HG03097 (cell line): ENCODE data around the gene HSD11B2.

ENCODE experiments used
- ATAC-seq: cut with Tn5 transposase; IDR thresholded peaks from one replicate; pipeline ENCODE4 v1.9.1; 2021; ENCODE audit not compliant: unreplicated experiment, low FRiP score

The HSD11B2 gene

GRCh38 chr16:67396159-67397035, 34.5 kb upstream of the HSD11B2 start:
- no peak for ATAC-seq

DNA sequence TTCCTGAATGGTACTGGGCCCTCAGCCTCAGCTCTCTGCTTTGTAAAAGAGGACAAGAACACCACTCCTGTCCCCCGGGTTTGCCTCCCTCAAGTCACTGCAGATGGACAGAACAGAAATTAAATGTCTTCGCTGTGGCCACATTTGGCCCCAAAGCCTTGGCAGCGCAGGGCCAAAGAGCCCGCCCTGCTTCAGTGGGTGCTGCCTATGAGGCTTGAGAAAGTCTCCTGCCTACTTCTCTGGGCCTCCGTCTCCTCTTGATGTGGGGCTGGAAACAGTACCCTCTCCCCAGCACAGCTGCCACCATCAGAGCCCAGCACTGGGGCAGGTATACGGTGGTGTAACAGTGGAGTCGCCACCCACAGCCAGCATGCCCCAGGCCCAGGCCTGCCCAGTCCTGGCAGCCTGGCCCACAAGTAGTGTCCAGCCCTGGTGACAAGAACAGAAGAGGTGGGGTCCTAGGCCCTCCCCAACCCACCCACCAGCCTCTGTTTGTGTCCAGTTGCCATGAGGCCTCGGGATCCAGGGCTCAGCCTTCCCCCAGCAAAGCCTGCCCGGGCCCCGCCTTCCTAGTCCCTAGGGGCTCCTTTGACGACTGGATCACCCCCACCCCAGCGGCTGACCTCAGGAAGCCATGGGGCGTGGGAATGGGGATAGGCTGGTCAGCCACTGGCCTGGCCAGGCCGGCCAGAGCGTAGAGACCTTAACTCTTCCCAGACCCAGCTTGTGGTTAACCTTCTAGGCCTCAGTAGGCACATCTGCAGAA, 33.7 kb upstream of the HSD11B2 start:
- no peak for ATAC-seq

- ATAC-seq: no peak
Measured at GRCh38 chr16:67397812-67398545, 32.9 kb upstream of the HSD11B2 start.

DNA sequence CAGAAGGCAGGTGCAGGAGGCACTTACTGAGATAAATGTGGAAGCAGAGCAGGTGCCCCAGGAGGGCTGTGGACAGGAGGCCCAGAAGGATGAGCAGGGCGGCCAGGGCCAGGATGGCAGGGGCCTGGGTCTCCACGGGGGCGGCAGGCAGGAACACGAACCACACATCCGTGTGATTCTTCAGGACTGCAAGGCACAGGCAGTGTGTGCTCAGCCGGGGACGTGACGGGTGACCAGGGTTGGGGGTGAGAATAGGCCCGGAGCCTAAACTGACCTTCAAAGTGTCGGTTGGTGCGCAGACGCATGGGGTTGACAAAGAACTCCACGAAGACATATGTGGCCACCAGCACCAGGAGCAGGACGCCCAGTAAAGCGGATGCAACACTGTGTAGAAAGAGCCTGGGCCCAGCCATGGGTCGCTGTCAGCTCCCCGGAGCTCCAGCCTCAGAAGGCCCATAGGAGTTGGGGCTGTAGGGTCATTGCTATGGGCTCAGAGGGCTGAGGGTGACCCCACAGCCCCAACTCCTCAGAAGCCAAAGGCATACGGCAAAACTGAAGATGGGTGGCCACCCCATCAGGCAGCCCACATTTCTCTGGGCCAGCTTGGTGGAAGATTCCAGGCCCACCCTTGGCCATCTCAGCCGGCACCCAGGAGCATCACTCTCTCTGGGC, 32.2 kb upstream of the HSD11B2 start:
- ATAC-seq: no peak

GRCh38 chr16:67399218-67399733, 31.6 kb upstream of the HSD11B2 start:
- no peak for ATAC-seq

GRCh38 chr16:67399749-67400704, 30.9 kb upstream of the HSD11B2 start:
- no peak for ATAC-seq

- ATAC-seq: no peak
Measured at GRCh38 chr16:67400901-67401300, 30.0 kb upstream of the HSD11B2 start.

DNA sequence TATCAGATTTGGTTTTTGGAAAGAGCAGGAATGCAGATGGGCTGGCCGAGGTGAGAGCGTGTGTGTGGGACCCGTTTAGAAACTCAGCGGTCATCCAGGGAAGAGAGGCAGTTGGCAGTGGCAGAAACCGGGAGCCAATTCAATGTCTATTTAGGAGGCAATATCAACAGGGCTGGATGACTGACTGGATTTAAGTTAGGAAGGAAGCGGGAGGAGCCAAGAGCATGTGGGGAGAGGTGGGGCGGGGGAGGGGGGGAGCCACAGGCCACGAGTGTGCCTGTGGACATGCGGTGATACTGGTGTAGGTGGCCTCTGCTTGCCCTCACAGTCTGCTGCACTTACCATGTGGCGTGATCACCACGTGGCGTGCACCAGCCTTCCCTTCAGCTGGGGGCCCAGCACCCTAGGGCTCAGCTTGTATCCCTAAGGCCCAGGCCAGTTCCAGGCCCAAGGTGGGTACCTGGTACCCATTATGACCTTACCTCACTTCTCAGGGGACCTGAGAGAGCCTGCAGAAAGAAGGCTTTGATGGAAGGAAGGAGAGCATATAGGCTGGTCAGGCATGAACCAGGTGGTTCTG, 26.9 kb upstream of the HSD11B2 start:
- ATAC-seq: no peak

GRCh38 chr16:67404740-67405226, 26.1 kb upstream of the HSD11B2 start:
- no peak for ATAC-seq

DNA sequence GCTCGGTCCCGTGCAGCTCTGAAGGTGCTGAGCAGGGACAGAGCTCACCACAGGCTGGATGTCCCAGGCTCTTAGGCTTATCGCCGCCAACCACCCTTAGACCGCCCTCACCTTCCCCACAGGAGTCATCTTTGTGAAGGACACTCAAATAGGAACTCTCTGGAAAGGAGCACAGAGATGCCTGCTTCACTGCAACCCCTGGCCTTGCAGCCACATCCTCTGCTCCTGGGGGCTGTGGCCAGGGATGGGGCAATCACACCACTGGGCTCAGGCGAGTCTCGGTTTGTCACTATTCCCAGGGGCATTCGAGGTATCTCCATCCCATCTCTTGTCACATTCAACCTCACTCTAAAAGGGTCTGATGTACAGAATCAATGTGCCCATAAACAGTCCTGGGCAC, 25.6 kb upstream of the HSD11B2 start:
- no peak for ATAC-seq

- ATAC-seq: no peak
Measured at GRCh38 chr16:67406111-67406971, 24.6 kb upstream of the HSD11B2 start.

DNA sequence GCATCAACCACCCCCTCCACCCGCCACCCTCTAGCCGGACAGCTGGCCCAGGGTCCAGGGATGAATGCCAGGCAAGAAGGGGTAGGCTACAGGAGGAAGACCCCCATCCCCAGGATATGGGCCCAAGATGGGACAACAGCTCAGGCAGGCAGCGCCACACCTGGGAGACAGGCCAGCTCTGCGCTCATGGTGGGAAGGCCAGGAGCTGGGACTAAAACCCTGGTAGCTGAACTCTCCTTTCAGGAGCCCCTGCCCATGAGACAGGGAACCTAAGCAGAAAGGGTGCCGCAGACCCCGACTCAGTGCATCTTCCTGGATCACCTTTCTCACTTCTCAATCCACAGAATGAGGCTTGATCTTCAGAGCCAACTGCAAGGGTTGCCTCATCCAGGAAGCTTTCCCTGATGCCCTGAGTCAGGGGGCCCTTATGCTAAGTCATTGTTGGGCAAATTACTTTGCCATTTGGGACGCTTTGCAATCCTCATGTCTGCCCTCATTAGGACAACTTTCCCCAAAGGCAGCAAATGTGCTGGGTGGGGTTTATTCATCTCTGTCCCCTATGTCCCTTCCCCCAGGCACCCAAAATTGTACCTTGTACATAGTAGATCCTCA, 23.6 kb upstream of the HSD11B2 start:
- no peak for ATAC-seq

DNA sequence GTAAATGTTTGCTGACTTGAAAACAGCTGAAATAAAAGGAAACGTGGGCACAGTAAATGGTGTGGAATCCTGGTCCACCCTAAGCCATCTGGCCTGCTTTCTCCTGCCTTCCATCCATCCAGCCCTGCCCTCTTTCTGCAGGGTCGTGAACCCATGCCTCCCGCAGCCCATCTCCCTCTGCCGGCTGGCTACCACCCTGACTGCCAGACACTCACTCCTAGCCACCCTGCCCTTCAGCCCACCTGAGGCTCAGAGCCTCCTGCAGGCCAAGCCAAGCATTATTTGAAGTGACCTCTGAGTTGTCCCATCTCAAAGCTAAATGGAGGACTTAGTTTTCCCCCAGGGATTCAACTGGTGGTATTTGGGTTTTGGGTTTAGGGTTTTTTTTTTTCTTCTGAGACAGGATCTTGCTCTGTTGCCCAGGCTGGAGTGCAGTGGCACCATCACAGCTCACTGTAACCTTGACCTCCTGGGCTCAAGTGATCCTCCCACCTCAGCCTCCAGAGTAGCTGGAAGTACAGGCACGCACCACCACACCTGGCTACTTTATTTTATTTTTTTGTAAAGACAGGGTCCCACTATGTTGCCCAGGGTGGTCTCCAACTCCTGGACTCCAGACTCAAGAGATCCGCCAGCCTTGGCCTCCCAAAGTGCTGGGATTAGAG, 23.0 kb upstream of the HSD11B2 start:
- no peak for ATAC-seq

- ATAC-seq: no peak
Measured at GRCh38 chr16:67409631-67410030, 21.3 kb upstream of the HSD11B2 start.

GRCh38 chr16:67411339-67411738, 19.6 kb upstream of the HSD11B2 start:
- ATAC-seq: no peak

DNA sequence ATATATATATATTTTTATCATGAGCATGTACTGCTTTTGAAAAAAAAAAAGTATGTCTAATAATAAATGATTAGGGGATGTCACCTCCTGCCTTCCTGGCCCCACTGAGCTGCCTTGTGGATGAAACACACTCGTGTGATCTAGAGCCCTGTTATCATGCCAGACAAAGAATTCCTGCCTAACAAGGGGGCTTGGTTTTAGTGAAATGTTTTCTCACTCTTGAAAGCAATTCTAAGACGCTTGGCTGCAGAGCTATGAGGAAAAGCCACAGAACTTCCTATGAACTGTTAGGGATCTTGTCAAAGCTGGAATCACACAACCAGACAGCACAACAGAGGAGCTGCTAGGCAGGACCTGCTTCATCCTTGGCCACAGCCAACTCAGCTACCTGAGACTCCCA, 18.6 kb upstream of the HSD11B2 start:
- ATAC-seq: no peak
